ENCODE data around the gene CACNB4. TPM values are rescaled to one million over a fixed set of nuclear protein-coding genes. Genes with fewer than 3 reads are reported as not detected.

The CACNB4 gene
- total and polyA plus RNA-seq, 2 of the 4 experiments (the other 2 are of a cell fraction) = 0.12 to 0.36 TPM

- BruUV-seq (replicated peaks) = no TSS peak
- no peak for TF ChIP-seq CHD1 (IDR thresholded peaks at IDR 0.05; ENCODE audit: low read depth, low read length)
- TF ChIP-seq USF2 (IDR thresholded peaks at IDR 0.05; ENCODE audit: low read depth, low read length) = no peak
- no peak for TF ChIP-seq NFE2L2 (IDR thresholded peaks at IDR 0.05; ENCODE audit: low read depth, low read length)
- TF ChIP-seq ELK1 (IDR thresholded peaks at IDR 0.05; ENCODE audit: borderline replicate concordance, low read depth, low read length) = no peak
- no peak for TF ChIP-seq RAD21 (IDR thresholded peaks at IDR 0.05; ENCODE audit: low read length)
- no peak for TF ChIP-seq RFX5 (IDR thresholded peaks at IDR 0.05; ENCODE audit: low read depth, low read length)
- TF ChIP-seq MAFK (IDR thresholded peaks at IDR 0.05; ENCODE audit: low read depth, low read length) = no peak
- TF ChIP-seq MAZ (IDR thresholded peaks at IDR 0.05; ENCODE audit: borderline replicate concordance, low read depth, low read length) = no peak
- ChIA-PET POLR2A (ENCODE audit: unreplicated experiment) (no interaction called here), CTCF (no interaction called here)
- no peak overlapping the region for H4K8ac ChIP-seq (ENCODE audit: low read depth in 2 of 2, low read length in 2 of 2)
- H3K4ac ChIP-seq (ENCODE audit: low read depth, low read length) = no peak overlapping the region
- H3K18ac ChIP-seq (ENCODE audit: low read depth, low read length) = no peak overlapping the region
- H4K5ac ChIP-seq (ENCODE audit: low read depth, low read length) = no peak overlapping the region
- H3K4me2 ChIP-seq (ENCODE audit: low read depth, low read length) = no peak overlapping the region
- H3K79me1 ChIP-seq (ENCODE audit: low read depth in 1 of 2, low read length in 2 of 2) = peaks cover 7 to 8% of the 10 kb centered on the region in 2 experiments; a peak in 3 of 4 replicates
- no peak overlapping the region for H3K56ac ChIP-seq (ENCODE audit: extremely low read depth, insufficient read depth, low read length)
- H3K27me3 ChIP-seq (ENCODE audit: control insufficient read depth, insufficient read depth, low read length) = no peaks in the 10 kb centered on the region
- no peaks in the 10 kb centered on the region for H3K4me1 ChIP-seq (ENCODE audit: control insufficient read depth, insufficient read depth, low read length)
- WGBS, 2 experiments (ENCODE audit: extremely low coverage in 2 of 2, insufficient read length in 1 of 2) = no CpG with 5 or more reads among the region's 1 CpG
- H3K9ac ChIP-seq (ENCODE audit: low read depth, low read length) = no peak overlapping the region
- no peaks in the 10 kb centered on the region for H3K9me3 ChIP-seq (ENCODE audit: control insufficient read depth, insufficient read depth, low read length)
- intact Hi-C loops (cut with micrococcal nuclease) (no loop called here), in situ Hi-C loops (cut with MboI; ENCODE audit: low sequenced_read_pairs) (no loop called here), dilution Hi-C loops (cut with HindIII; ENCODE audit: low sequenced_read_pairs, unreplicated experiment) (no loop called here)
- peaks cover 10% of the 10 kb centered on the region for H3K36me3 ChIP-seq (ENCODE audit: control insufficient read depth, insufficient read depth, low read length)
- H3K23ac ChIP-seq (ENCODE audit: low read depth, low read length) = no peak overlapping the region
- no peak overlapping the region for H2AK5ac ChIP-seq (ENCODE audit: low read depth, low read length)
- no peak overlapping the region for H3K14ac ChIP-seq (replicated peaks; ENCODE audit: low read depth, low read length)
- no peak overlapping the region for H4K91ac ChIP-seq (ENCODE audit: insufficient read depth, low read depth, low read length)
- no peak overlapping the region for H2BK120ac ChIP-seq (ENCODE audit: low read depth, low read length)
- H4K20me1 ChIP-seq (ENCODE audit: insufficient read depth, low read length) = no peaks in the 10 kb centered on the region
- no peak for DNase-seq
- no peak overlapping the region for H3K27ac ChIP-seq (ENCODE audit: insufficient read depth, low read length)
- H2AFZ ChIP-seq (replicated peaks; ENCODE audit: low read length, poor library complexity) = no peak overlapping the region
- no peak overlapping the region for H2BK5ac ChIP-seq (ENCODE audit: low read depth, low read length, poor library complexity, severe bottlenecking)
- H2AK9ac ChIP-seq (replicated peaks; ENCODE audit: low read depth, low read length, poor library complexity) = no peak overlapping the region
- no peak overlapping the region for H2BK20ac ChIP-seq (ENCODE audit: low read depth, low read length)
- no peak overlapping the region for H3K4me3 ChIP-seq (ENCODE audit: insufficient read depth, low read depth, low read length)
- no peak for ATAC-seq (ENCODE audit: low read depth)
- H3K9me1 ChIP-seq (ENCODE audit: insufficient read depth, low read length) = no peaks in the 10 kb centered on the region
- H2BK15ac ChIP-seq (ENCODE audit: low read depth, low read length) = no peak overlapping the region
Observed at GRCh38 chr2:151809073-151809383, 289.8 kb downstream of the CACNB4 start.
